HT1080 (cell line): ENCODE data around the gene EFCAB12. TPM values are rescaled to one million over a fixed set of nuclear protein-coding genes. Genes with fewer than 3 reads are reported as not detected.

Experiments
- DNase-seq: peaks from one replicate; pipeline ENCODE4 v3.0.0-alpha.2; 2015; ENCODE audit warnings: low read depth
- polyA plus RNA-seq, 2 experiments: library from polyadenylated mRNA; depleted of rRNA; stranded (reverse); fragments of >200 nt; gene quantifications; 2 replicates each; pipeline ENCODE4 v1.2.3, GENCODE V29; 2015
- total RNA-seq: library from RNA; depleted of rRNA; stranded (reverse); fragments of >200 nt; shearing (Covaris generic); gene quantifications from 2 replicates; pipeline ENCODE4 v1.2.3, GENCODE V29; 2014; rRNA removed

EFCAB12 gene
- total RNA-seq = not detected in 2 replicates
- polyA plus RNA-seq (2015; cell fraction: cytosol; rRNA removed) = 0.05 TPM in 1 of 2 replicates, not detected in the other
- polyA plus RNA-seq (2015; cell fraction: nucleus; rRNA removed) = 0.04 and 0.09 TPM in 2 replicates

DNA sequence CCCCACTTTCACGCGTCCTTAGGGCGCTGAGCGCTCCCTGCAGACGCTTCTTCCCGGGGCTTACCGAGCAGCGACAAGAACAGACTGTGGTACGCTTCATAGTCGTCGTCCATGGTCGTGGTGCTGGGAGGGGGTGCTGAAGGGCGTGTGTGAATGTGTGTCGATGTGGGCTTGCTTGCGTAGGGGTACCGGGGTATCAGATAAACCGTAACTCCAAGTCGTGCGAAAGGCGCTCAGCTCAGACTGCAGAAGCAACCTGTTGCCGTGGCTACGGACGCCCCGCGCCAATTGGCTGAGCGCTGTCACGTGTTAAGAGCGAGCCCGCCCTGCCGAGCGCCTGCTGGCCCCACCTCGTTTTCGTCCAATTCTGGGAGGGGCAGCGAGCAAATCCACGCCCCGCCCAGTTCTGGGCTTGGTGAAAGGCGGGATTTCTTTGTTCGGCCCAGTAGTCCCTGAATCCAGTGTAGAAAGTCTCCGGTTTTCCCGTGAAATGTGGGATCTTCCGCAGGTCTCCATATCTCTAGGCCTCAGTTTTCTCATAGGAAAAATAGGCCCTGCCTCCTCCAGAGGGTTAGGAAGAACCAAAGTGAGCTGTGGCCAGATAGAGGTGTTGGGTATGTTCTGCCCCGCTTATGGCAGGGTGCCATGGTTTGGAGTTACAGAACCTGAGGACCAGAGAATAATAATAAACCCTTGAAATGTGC, at the start of gene EFCAB12:
Gene EFCAB12 (minus strand): TSS at position 261 of the 704 bp plus-strand sequence. CDS start 148 bp downstream, at position 113.
- DNase-seq = peak; percentile 72

- DNase-seq = no peak
These were observed 48.1 kb upstream of the EFCAB12 start for GRCh38 chr3:129476586-129476985.

GRCh38 chr3:129475863-129476262, 47.4 kb upstream of the EFCAB12 start:
- DNase-seq = no peak

DNA sequence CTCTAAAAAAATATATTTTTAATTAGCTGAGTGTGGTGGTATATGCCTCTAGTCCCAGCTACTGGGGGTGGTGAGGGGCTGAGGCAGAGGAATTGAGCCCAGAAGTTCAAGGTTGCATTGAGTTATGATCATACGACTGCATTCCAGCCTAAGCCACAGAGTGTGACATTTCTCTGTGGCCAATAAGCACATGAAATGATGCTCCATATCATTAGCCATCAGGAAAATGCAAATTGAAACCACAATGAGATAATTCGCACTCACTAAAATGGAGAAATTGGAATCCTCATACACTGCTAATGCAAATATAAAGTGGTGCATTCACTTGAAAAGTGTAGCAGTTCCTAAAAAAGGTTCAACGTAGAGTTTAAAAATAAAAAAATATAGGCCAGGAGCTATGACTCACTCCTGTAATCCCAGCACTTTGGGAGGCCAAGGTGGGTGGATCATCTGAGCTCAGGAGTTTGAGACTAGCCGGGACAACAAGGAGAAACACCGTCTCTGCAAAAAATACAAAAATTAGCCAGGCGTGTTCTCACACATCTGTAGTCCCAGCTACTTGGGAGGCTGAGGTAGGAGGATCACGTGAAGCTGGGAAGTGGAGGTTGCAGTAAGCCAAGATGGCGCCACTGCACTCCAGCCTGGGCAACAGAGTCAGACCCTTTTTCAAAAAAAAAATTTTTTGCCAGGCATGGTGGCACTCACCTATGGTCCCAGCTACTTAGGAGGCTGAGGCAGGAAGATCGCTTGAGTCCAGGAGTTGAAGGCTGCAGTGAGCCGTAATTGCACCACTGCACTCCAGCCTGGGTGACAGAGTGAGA, 46.8 kb upstream of the EFCAB12 start:
- DNase-seq = no peak

- no peak for DNase-seq
These were observed 45.3 kb upstream of the EFCAB12 start for GRCh38 chr3:129473769-129474152.

GRCh38 chr3:129473067-129473768, 44.8 kb upstream of the EFCAB12 start:
- no peak for DNase-seq

GRCh38 chr3:129470861-129471260, 42.4 kb upstream of the EFCAB12 start:
- peak; percentile 53 for DNase-seq

DNA sequence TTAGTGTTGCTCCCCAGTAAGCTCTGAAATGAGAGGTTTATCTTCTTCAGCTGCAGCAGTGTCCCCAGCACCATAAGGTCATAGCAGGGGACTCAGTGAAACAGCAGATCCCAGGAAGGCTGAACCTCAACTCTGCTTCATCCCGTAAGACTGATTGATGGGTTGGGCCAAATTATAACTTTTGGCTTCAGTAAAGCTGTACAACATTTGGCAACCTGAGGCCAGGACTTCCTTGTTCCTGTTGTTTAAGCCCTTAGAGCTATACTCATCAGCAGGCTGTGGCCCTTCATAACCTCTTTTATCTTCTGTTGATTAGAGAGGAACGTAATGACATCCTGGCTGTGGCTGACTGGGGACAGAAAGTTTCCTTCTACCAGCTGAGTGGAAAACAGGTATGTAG, 40.6 kb upstream of the EFCAB12 start:
- no peak for DNase-seq

DNA sequence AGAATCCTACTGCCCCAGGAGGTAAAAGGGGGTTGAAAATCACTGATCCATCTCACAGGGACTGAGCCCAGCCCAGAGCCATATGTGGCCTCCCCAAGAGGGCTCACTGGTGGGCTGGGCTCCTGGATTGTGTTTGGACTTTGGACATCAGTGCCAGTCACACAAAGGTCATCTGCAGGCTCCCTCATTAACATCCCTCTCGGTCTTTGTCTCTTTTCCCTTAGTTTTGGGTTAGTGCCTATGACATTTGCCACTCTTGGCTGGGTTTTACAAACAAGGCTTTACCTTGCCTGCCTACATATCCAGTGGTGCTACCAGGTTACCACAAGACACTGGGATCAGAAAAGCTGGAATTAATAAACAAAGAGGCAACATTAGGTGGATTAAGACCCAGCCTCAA, 39.5 kb upstream of the EFCAB12 start:
- no peak for DNase-seq

DNA sequence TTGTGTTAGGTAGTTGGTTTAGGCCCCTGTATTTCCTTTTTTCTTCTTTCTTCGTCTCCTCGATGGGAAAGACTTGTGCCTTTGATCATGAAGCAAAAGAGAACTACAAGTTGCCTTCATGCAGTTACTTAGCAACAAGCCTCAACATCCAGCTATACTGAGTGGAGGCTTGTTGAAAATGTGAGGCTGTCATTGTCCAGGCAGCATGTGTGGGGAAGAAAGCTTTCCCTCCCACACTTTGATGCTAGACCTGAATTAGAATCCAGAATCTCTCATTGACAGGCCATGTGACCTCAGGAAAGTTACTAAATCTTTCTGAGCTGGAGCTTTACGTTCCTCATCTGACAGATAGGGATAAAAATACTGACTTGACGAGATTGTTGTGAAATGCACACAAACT, 35.3 kb upstream of the EFCAB12 start:
- no peak for DNase-seq

GRCh38 chr3:129463094-129463493, 34.7 kb upstream of the EFCAB12 start:
- DNase-seq = no peak

- DNase-seq = no peak
These were observed 34.0 kb upstream of the EFCAB12 start for GRCh38 chr3:129462361-129462968.

DNA sequence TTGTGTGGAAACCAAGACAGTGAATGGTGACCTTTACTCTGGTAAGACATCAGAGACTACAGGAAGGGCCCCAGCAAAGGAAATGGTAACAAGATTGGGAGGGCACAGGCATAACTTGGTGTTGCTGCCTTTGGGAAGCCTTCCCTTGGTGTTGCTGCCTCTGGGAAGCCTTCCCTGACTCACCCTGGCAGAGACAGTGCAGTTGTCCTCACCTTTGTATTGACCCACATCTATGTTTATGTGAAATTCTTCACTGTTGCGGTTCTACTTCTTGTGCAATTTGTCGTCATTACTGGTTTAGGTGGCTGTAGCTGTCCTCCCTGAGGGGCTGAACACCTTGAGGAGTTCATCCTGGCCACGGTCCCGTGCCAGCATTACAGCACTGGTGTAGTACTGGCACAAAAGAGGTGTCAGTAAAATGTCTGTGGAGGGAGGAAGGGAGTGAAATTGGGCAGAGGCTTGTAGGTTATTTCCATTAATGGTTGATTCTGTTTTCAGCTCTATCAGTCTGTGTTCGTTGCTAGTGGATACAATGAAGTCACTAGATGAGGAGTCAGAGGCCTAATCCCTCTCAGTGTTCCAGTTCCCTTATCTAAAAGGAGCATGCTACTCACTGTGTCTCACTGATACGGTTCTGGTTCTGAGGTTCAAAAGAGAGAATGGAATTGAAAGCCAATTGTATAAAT, 33.2 kb upstream of the EFCAB12 start:
- peak; percentile 67 for DNase-seq

DNA sequence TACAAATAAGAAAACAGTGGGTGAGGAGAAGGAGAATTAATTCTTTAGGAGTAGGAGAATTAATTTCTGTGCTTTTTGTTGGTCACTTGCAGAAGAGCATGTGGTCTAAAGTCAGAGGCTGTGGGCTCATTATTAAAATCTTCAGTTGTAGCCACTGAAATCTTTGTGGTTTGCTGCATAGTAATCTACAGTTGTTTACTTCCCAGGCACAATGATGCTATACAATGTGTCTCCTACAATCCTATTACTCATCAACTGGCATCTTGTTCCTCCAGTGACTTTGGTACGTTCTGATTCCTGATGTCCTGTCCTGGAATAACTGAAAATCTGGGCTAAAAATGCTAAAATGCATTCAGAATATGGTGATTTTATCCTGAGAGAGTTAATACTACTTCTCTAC, 32.6 kb upstream of the EFCAB12 start:
- peak; percentile 81 for DNase-seq

DNA sequence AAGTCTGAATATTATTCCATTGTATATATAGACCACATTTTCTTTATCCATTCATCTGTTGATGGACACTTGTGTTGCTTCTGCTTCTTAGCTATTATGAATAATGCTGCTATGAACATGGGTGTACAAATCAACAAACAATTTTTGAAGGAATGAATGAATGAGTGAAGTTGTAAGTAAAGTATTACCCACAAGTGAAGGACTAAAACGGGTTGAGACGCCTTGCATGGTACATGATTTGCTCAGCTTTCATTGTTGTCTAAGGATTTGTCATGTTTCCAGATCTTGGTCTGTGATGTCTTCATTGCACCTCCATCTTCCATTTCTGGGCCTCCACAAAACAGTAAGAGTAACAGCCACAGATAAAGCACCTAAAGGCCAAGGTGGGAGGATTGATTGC, 32.1 kb upstream of the EFCAB12 start:
- no peak for DNase-seq

DNA sequence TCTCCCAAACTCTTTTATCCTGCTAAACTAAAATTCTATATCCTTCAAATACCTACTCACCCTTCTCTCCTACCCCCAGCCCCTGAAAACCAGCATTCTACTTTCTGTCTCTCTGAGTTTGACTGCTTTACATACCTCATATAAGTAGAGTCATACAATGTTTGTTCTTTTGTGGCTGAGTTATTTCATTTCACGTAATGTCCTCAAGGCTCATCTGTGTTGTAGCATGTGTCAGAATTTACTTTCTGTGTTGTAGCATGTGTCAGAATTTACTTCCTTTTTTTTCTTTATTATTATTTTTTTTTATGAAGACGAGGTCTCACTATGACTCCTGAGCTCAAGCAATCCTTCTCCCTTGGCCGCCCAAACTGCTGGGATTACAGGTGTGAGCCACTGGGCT, 31.7 kb upstream of the EFCAB12 start:
- DNase-seq = no peak

GRCh38 chr3:129453732-129454131, 25.3 kb upstream of the EFCAB12 start:
- no peak for DNase-seq

GRCh38 chr3:129449279-129450115, 21.1 kb upstream of the EFCAB12 start:
- DNase-seq = no peak

DNA sequence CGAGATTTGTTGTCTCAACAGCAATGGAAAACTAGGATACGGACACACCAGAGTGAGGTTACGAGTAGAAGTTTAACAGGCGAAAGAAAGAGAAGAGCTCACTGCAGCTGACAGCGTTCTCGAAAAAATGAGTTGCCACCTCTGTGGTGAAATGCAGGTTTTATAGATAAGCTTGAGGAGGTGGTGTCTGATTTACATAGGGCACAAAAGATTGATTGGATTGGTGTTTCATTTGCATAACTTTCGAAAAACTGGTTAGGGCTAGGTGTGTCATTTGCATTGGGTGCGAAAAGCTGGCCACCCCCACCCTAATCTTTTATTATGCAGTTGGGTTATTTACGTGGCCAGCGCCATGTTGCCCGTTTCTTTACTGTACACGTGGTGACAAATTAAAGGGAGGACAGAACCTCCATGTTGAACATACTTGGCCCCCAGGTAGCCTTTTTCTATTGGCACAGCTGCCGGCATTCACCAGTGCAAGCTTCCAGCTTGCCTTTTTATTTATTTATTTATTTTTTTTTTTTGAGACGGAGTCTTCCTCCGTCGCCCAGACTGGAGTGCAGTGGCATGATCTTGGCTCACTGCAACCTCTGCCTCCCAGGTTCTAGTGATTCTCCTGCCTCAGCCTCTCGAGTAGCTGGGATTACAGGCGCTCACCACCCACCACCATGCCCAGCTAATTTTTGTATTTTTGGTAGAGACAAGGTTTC, 19.9 kb upstream of the EFCAB12 start:
- DNase-seq = no peak
